ENCODE results near the gene SIDT1.

SIDT1 gene

DNA sequence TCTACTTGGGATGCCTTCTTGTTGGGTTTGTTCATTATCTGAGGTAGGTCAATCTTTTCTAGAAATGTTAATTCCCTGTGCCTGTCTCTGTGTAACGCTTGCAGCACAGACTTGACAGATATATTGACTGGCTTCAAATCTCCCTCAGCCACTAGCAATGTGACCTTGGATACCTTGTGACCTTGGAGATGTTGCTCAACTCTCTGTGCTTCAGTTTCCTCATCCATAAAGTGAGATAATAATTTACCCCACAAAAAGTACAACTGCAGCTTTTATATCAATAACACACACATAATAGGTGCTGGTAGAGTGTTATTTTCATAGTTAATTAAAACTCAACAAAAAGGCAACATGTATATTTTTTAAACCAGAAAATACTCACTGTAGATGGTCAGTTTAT is 52.9 kb downstream of the SIDT1 start:
- no peaks in the 10 kb centered on the region for H3F3A ChIP-seq (ENCODE audit: low read depth)
- H3K4me3 ChIP-seq (ENCODE audit: low read length, poor library complexity, severe bottlenecking), result no peak overlapping the region
- TF ChIP-seq EZH2phosphoT487 (IDR thresholded peaks at IDR 0.05; ENCODE audit: borderline replicate concordance), result no peak
- TF ChIP-seq, protein P1, sequence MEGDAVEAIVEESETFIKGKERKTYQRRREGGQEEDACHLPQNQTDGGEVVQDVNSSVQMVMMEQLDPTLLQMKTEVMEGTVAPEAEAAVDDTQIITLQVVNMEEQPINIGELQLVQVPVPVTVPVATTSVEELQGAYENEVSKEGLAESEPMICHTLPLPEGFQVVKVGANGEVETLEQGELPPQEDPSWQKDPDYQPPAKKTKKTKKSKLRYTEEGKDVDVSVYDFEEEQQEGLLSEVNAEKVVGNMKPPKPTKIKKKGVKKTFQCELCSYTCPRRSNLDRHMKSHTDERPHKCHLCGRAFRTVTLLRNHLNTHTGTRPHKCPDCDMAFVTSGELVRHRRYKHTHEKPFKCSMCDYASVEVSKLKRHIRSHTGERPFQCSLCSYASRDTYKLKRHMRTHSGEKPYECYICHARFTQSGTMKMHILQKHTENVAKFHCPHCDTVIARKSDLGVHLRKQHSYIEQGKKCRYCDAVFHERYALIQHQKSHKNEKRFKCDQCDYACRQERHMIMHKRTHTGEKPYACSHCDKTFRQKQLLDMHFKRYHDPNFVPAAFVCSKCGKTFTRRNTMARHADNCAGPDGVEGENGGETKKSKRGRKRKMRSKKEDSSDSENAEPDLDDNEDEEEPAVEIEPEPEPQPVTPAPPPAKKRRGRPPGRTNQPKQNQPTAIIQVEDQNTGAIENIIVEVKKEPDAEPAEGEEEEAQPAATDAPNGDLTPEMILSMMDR (conservative IDR thresholded peaks at IDR 0.05; ENCODE audit: low read length), result no peak
- no peaks in the 10 kb centered on the region for H3K27me3 ChIP-seq (ENCODE audit: insufficient read depth, low read length, poor library complexity, severe bottlenecking)
- no peaks in the 10 kb centered on the region for H4K20me1 ChIP-seq (ENCODE audit: insufficient read depth, low read length, poor library complexity, severe bottlenecking)
- no peak overlapping the region for H3K4me2 ChIP-seq (ENCODE audit: low read depth, low read length, poor library complexity, severe bottlenecking)
- H3K36me3 ChIP-seq (ENCODE audit: insufficient read depth, low read length), result no peaks in the 10 kb centered on the region
- H3K9me2 ChIP-seq (replicated peaks; ENCODE audit: low read depth, low read length), result no peaks in the 10 kb centered on the region
- no peaks in the 10 kb centered on the region for H3K9me3 ChIP-seq (ENCODE audit: insufficient read depth, low read depth, low read length)
- no peaks in the 10 kb centered on the region for H3K4me1 ChIP-seq (ENCODE audit: insufficient read depth, low read length, poor library complexity, severe bottlenecking)
- H2AFZ ChIP-seq (ENCODE audit: low read length), result no peak overlapping the region
- H3K9ac ChIP-seq (ENCODE audit: low read depth, low read length, poor library complexity, severe bottlenecking), result no peak overlapping the region
- H3K79me2 ChIP-seq (ENCODE audit: insufficient read depth, low read length), result no peaks in the 10 kb centered on the region

DNA sequence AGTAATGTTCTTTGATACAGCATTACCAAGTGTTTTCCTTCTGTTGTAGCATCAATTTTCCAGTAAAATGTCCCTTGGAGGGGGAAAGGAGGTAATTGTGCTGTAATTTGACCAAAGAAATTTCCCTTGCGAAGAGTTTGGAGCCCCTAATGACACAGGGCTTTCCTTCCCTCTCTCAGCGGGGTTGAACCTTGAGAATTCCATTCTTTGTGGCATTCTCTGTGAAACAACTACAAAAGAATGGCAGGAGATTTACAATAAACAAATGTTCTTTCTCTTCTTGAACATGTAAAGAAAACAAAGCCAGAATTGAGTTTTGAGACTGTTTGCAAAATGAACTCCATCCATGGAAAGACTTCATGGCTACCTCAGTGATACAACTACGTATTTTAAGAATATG is 53.4 kb downstream of the SIDT1 start:
- no peak overlapping the region for H3K9ac ChIP-seq (ENCODE audit: low read depth, low read length, poor library complexity, severe bottlenecking)
- H4K20me1 ChIP-seq (ENCODE audit: insufficient read depth, low read length, poor library complexity, severe bottlenecking), result no peaks in the 10 kb centered on the region
- no peak overlapping the region for H3K4me3 ChIP-seq (ENCODE audit: low read length, poor library complexity, severe bottlenecking)
- no peaks in the 10 kb centered on the region for H3F3A ChIP-seq (ENCODE audit: low read depth)
- H3K36me3 ChIP-seq (ENCODE audit: insufficient read depth, low read length), result no peaks in the 10 kb centered on the region
- no peaks in the 10 kb centered on the region for H3K27me3 ChIP-seq (ENCODE audit: insufficient read depth, low read length, poor library complexity, severe bottlenecking)
- peaks cover under 1% of the 10 kb centered on the region for H3K4me1 ChIP-seq (ENCODE audit: insufficient read depth, low read length, poor library complexity, severe bottlenecking)
- no peaks in the 10 kb centered on the region for H3K9me3 ChIP-seq (ENCODE audit: insufficient read depth, low read depth, low read length)
- H2AFZ ChIP-seq (ENCODE audit: low read length), result no peak overlapping the region
- TF ChIP-seq, protein P1 (conservative IDR thresholded peaks at IDR 0.05; ENCODE audit: low read length), result no peak
- no peak for TF ChIP-seq EZH2phosphoT487 (IDR thresholded peaks at IDR 0.05; ENCODE audit: borderline replicate concordance)
- H3K4me2 ChIP-seq (ENCODE audit: low read depth, low read length, poor library complexity, severe bottlenecking), result no peak overlapping the region
- H3K79me2 ChIP-seq (ENCODE audit: insufficient read depth, low read length), result no peaks in the 10 kb centered on the region
- H3K9me2 ChIP-seq (replicated peaks; ENCODE audit: low read depth, low read length), result no peaks in the 10 kb centered on the region

DNA sequence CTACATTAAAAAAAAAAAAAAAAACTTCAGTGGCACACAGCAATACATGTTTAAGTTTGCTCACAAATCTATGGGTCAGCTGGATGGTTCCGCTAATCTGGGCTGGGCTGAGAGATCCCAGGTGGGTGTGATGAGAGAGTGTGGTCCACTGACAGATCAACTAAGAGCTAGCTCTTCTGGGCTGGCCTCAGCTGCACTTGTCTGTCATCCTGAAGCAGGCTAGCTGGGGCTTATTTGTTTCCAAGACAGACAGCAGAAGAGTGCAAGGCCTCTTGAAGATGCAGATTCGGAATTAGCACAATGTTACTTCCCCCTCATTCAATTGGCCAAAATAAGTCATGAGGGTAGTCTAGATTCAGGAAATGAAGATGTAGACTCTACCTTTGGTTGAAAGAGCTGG is 56.5 kb downstream of the SIDT1 start:
- Histone ChIP-seq H3K79me2 (ENCODE audit: insufficient read depth, low read length) (no peaks in the 10 kb centered on the region), H3K9me2 (replicated peaks; ENCODE audit: low read depth, low read length) (no peaks in the 10 kb centered on the region), H3F3A (ENCODE audit: low read depth) (no peaks in the 10 kb centered on the region), H4K20me1 (ENCODE audit: insufficient read depth, low read length, poor library complexity, severe bottlenecking) (no peaks in the 10 kb centered on the region), H3K36me3 (ENCODE audit: insufficient read depth, low read length) (no peaks in the 10 kb centered on the region), H3K9me3 (ENCODE audit: insufficient read depth, low read depth, low read length) (no peaks in the 10 kb centered on the region), H2AFZ (ENCODE audit: low read length) (no peak overlapping the region), H3K4me3 (ENCODE audit: low read length, poor library complexity, severe bottlenecking) (no peak overlapping the region), H3K9ac (ENCODE audit: low read depth, low read length, poor library complexity, severe bottlenecking) (no peak overlapping the region), H3K27me3 (ENCODE audit: insufficient read depth, low read length, poor library complexity, severe bottlenecking) (no peaks in the 10 kb centered on the region), H3K4me2 (ENCODE audit: low read depth, low read length, poor library complexity, severe bottlenecking) (no peak overlapping the region), H3K4me1 (ENCODE audit: insufficient read depth, low read length, poor library complexity, severe bottlenecking) (peaks cover 7% of the 10 kb centered on the region)
- no peak for TF ChIP-seq EZH2phosphoT487 (IDR thresholded peaks at IDR 0.05; ENCODE audit: borderline replicate concordance)
- TF ChIP-seq, protein P1 (conservative IDR thresholded peaks at IDR 0.05; ENCODE audit: low read length), result no peak
